Smooth muscle cell of the brain vasculature (primary cell): Measurements from ENCODE around the gene ARHGEF1.

Experiments
- DNase-seq: peaks from one replicate; pipeline ENCODE4 v3.0.0-alpha.2; 2012; ENCODE audit warnings: low read depth, low spot score

ARHGEF1 gene

DNA sequence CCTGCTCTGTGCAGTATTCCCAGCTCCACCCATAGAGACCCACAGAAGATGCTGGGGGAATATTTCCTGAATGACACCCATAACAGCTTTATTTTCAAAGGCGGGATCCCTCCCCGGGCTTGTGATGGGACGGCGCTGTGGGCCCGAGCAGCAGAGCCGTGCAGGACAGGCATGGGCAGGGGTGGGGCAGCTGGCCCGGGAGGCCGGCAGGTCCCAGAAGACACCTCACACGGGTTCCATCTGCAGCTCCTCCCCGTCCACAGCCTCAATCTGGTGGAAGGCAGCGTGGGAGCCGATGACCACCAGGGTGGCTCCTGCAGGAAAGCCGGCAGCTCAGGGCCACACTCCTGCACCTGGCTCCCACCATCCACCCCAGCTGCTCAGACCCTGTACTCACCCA is 73.6 kb downstream of the ARHGEF1 start:
- DNase-seq = no peak
